ENCODE data around the gene MAOB. TPM values are rescaled to one million over a fixed set of nuclear protein-coding genes. Genes with fewer than 3 reads are reported as not detected.
A peak's percentile ranks its signal among the peaks of the same experiment; 100 is the strongest.

The MAOB gene
- total and polyA plus RNA-seq, 8 donors: 1.2 to 16.0 (median 10.2) TPM

GRCh38 chrX:43876680-43877079 lies 5.6 kb downstream of the MAOB start:
- no peaks in the 10 kb centered on the region for H3K9me3 ChIP-seq
- no peak for DNase-seq
- no peak overlapping the region for H3K27ac ChIP-seq
- H3K27me3 ChIP-seq: no peaks in the 10 kb centered on the region
- H3K4me1 ChIP-seq: peaks cover 0 to 3% (median 0%) of the 10 kb centered on the region in 4 donors
- intact Hi-C loops (cut with DNase I; ENCODE audit: low total_unique reads): no loop called here
- H3K36me3 ChIP-seq: no peaks in the 10 kb centered on the region
- no peak for TF ChIP-seq CTCF (IDR thresholded peaks at IDR 0.05)
- no peak for TF ChIP-seq POLR2AphosphoS5 (IDR thresholded peaks at IDR 0.05)
- no peak for TF ChIP-seq POLR2A (IDR thresholded peaks at IDR 0.05)
- TF ChIP-seq EP300 (IDR thresholded peaks at IDR 0.05): no peak
- 32 to 88% (median 73%) methylated on average over 3 of the region's 3 CpGs for WGBS, 5 donors
- H3K4me3 ChIP-seq: no peak overlapping the region

- TF ChIP-seq CTCF (IDR thresholded peaks at IDR 0.05) (no peak), EP300 (IDR thresholded peaks at IDR 0.05) (no peak), POLR2AphosphoS5 (IDR thresholded peaks at IDR 0.05) (no peak), POLR2A (IDR thresholded peaks at IDR 0.05) (no peak)
- no peaks in the 10 kb centered on the region for H3K9me3 ChIP-seq
- H3K4me3 ChIP-seq: no peak overlapping the region
- DNase-seq: peak; percentile 40 to 67
- H3K27me3 ChIP-seq: peaks cover 0 to 6% (median 0%) of the 10 kb centered on the region in 3 donors
- whole genome bisulfite sequencing, 5 donors: 77 to 85% (median 81%) methylated on average over 3 of the region's 3 CpGs; no CpG with 5 or more reads in 1 of the 5 donors
- H3K27ac ChIP-seq: peak overlapping the region in 1 of 5 donors; percentile 31
- H3K36me3 ChIP-seq: no peaks in the 10 kb centered on the region
- no peaks in the 10 kb centered on the region for H3K4me1 ChIP-seq
- intact Hi-C loops (cut with DNase I; ENCODE audit: low total_unique reads): no loop called here
Observed at GRCh38 chrX:43870758-43871419, 11.4 kb downstream of the MAOB start.

- 81 to 93% (median 84%) methylated on average over 3 of the region's 3 CpGs for WGBS, 5 donors
- DNase-seq: no peak
- intact Hi-C loops (cut with DNase I; ENCODE audit: low total_unique reads): no loop called here
- no peaks in the 10 kb centered on the region for H3K36me3 ChIP-seq
- no peak for TF ChIP-seq POLR2AphosphoS5 (IDR thresholded peaks at IDR 0.05)
- peaks cover 0 to 6% (median 0%) of the 10 kb centered on the region in 3 donors for H3K27me3 ChIP-seq
- no peaks in the 10 kb centered on the region for H3K4me1 ChIP-seq
- H3K9me3 ChIP-seq: no peaks in the 10 kb centered on the region
- no peak overlapping the region for H3K4me3 ChIP-seq
- H3K27ac ChIP-seq: no peak overlapping the region
Observed at GRCh38 chrX:43870011-43870410, 12.2 kb downstream of the MAOB start.

GRCh38 chrX:43868791-43869190 lies 13.5 kb downstream of the MAOB start:
- H3K27ac ChIP-seq: no peak overlapping the region
- intact Hi-C loops (cut with DNase I; ENCODE audit: low total_unique reads): no loop called here
- H3K36me3 ChIP-seq: no peaks in the 10 kb centered on the region
- WGBS, 5 donors: 14 to 38% (median 35%) methylated on average over 6 of the region's 6 CpGs
- peaks cover 0 to 6% (median 0%) of the 10 kb centered on the region in 3 donors for H3K27me3 ChIP-seq
- H3K4me3 ChIP-seq: no peak overlapping the region
- no peaks in the 10 kb centered on the region for H3K4me1 ChIP-seq
- TF ChIP-seq EP300 (IDR thresholded peaks at IDR 0.05) (no peak), POLR2AphosphoS5 (IDR thresholded peaks at IDR 0.05) (no peak), POLR2A (IDR thresholded peaks at IDR 0.05) (no peak), CTCF (IDR thresholded peaks at IDR 0.05) (no peak)
- H3K9me3 ChIP-seq: no peaks in the 10 kb centered on the region
- DNase-seq: no peak

GRCh38 chrX:43866423-43866822 lies 15.8 kb downstream of the MAOB start:
- Histone ChIP-seq H3K9me3 (no peaks in the 10 kb centered on the region), H3K27me3 (peaks cover 0 to 6% (median 0%) of the 10 kb centered on the region in 3 donors), H3K4me1 (peaks cover 0 to 8% (median under 1%) of the 10 kb centered on the region in 4 donors), H3K27ac (no peak overlapping the region), H3K4me3 (no peak overlapping the region), H3K36me3 (no peaks in the 10 kb centered on the region)
- WGBS, 5 donors: 80 to 91% (median 87%) methylated on average over 4 of the region's 4 CpGs
- TF ChIP-seq EP300 (IDR thresholded peaks at IDR 0.05): no peak
- TF ChIP-seq POLR2A (IDR thresholded peaks at IDR 0.05): no peak
- TF ChIP-seq CTCF (IDR thresholded peaks at IDR 0.05): no peak
- TF ChIP-seq POLR2AphosphoS5 (IDR thresholded peaks at IDR 0.05): no peak
- intact Hi-C loops (cut with DNase I; ENCODE audit: low total_unique reads): no loop called here
- DNase-seq: no peak

All from stomach (tissue), 9 donors.